SIG-M5 treated with dmso at 0.1 percent for 504 hours (cell line): Measurements from ENCODE around the gene EGFL7.

Experiments
- DNase-seq: peaks from one replicate; lab custom pipeline; 2025; ENCODE audit not compliant: unreplicated experiment; lab: John Stamatoyannopoulos, UW

Gene EGFL7

DNA sequence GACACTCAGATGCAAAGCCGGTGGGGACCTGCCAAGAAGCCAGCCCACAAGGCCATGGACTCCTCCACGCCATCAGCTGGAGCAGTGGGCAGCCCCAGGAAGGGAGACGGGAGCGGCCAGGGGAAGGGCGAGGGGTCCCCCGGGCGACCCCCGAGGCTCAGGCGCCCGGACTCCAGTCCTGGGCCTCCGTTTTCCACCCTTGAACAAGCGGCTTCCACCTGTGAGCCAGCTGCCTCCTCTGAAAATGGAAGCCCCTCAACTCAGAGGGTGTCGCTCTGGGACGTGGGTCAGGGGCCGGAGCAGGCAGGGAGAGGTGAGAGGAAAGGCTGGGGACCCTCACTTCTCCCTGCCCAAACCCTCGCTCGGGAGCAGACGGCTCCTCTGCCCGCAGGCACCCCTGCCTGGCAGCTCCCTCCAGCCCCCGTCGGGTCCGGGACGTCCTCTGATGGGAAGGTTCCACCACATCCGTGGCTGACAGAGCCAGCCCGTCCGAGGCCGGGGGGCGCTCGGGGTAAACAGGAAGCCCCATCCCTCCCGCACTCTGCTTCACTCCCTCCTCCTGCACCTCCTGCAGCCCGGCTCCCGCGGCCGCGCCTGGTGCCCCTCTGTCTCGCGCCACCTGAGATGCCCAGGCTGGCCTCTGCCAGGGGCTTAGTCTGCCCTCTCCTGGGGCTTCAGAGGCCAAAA, 3.7 kb upstream of the EGFL7 start:
- no peak for DNase-seq

DNA sequence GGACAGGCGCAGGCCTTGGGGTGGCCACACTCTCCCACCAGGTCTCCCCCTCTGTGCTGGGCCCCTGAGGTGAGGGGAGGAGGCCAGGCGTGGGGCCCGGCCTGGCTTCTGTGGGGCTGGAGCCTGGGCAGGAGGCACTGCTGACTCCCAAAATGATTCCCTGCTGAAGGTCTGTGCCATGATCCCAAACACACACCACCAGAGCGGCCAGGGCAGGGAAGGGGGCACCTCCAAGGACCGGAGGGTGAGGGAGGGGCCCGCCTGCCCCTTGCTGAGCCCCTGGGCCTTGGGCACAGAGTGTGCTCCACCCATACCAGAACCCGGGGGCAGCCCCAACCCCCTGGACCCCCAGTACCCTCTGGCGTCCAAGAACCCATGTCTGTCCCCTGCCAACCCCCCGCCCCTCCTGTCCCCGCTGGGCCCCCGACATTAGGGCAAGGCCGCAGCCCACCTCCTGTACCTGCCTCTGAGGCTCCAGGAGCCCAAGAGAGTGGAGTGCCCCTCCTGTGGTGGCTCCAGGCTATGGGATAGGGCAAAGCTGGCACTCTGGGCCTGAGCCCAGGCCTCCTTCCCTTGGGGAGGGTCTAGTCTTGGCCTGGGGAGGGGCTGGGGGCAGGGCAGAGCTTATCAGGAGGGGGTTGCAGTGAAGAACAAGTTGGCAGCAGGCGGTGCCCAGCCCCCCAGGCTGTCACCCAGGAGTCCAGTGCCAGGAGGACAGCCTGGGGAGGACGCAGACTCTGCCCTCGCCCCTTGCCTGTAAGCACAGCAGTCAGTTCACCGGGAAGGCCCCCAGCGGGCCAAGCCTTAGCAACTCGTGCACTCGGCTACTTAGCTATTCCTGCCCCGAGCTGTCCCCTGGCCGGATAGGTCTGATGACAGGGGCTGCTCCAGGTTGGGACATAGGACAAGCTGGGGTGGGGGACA, 2.6 kb upstream of the EGFL7 start:
- no peak for DNase-seq

DNA sequence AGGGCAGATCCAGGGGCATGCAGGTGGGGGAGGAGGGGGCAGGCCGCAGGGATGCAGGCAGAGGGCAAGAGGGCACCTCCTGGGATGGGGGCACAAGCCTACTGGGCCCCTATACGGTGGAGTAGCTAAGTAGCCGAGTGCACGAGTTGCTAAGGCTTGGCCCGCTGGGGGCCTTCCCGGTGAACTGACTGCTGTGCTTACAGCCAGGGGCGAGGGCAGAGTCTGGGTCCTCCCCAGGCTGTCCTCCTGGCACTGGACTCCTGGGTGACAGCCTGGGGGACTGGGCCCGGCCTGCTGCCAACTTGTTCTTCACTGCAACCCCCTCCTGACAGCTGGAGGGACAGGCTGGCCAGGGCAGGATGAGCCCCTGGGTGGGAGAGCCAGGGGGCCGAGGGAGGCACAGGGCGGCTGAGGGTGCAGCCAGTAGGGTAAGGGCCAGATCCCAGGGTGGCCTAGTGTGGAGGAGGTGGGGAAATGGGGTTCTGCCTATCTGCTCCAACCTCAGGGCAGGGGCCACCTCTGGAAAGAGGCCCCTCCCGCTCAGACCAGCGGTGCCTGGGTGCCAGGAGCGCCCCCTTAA, 1.7 kb upstream of the EGFL7 start:
- no peak for DNase-seq

DNA sequence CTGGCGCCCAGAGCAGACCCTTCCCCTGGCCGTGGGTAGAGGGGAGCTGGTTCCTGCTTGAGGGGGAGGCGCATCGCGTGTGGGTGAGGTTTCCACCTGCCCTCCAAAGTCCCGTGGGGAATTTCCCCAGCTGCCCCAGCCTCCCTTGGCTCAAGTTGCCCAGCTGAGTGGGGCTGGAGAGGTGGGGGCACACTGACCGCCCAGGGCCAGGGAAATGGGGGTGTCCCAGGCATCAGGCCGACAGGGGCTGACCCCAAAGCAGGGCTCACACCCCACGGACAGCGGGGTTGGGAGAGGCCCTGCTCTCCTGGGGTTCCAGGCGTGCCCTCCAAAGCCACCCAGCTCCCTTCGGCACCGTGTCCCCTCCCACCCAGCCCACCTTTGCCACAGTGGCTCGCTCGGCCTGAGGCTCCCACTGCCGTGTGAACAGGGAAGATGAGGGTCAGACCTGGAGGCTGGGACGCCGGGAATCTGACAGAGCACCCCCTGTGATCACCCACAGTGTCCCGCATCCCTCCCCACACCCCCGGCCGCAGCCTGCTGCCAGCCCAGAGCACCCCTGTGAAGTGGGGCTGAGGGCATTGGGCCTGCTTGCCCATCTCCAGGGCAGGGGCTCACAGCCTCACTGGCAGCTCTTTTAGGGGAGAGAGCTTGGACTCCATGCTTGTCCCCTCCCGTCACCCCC, 933 bp upstream of the EGFL7 start:
- no peak for DNase-seq

DNA sequence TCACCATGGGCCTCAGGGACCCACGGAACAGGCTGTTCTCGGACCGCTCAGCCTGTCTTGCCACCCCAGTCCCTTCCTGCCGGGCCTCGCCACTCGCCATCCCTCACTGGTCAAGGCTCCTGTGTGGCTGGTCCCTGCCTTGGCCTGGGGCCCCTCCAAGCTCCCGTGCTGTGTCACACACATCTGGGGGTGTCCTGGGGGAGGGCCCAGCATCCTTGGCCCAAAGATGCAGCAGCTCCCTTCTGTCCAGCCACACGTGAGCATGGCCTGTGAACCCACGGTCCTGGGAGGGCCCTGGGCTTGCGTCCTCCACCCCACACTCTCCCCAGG, 425 bp upstream of the EGFL7 start:
- no peak for DNase-seq

DNA sequence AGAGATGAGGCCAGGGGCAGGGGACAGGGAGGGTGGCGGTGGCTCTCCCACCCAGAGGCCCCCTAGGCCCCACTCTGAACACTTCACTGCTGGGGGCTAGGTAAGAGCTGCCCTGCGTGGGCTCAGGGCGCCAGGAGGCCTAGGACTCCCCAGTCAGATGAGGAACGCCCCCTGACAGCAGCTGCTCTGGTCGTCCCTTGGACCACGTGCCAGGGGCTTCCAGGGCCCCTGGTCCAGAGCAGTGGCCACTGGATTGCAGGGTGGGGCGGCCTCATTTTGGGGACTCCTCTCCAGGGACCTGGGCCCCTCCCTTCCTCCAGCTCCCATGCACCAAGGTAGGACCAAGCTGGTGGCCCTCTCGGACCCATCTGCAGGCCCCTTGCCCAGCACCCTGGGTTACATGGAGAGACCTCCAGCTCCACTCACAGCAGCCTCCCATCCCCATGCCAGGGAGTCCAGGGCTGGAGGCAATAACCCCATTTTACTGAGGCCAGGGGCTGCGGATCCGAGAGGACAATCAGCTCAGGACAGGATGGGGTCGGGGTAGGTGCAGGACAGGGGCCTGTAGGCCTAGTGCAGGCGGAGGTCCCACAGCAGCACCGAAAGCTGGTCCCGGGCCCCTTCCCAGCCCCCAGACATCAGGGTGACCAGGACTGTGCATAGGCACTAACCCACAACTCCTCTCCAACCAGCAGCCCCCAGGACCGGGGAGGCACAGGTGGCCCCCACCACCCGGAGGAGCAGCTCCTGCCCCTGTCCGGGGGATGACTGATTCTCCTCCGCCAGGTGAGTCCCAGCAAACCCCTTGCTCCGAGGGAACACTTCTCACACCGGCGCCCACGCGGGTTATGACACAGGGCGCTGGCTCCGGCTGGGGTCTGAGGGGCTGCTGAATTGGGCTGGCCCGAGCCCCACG, 1.5 kb downstream of the EGFL7 start:
- DNase-seq = no peak

DNA sequence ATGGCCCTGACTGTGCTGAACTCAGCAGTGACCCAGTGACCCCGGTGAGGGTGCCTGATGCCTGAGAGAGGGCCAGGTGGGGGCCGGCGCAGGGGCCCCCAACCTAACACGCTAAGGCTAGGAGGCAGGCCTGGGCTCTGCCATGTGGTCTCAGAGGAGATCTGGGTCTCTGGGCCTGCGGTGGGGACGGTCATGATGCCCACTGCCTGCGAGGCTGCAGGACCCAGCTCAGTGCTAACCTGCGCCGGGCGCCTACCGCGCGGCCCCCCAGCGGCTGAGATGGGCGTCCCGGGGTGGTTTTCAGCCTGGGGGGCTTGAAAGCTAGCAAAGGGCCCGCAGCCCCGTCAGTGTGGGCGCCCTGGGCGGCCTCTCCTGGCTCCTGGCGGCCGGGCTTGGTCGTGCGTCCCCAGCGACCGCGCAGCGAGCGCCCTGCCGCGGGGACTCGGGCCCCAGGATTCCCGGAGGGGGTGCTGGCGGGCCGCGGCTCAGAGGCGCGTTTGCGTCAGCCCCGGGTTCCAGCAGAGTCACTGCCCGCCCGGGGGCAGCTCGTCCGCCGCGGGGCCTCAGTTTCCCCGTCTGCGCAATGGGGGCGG, 2.5 kb downstream of the EGFL7 start:
- no peak for DNase-seq

DNA sequence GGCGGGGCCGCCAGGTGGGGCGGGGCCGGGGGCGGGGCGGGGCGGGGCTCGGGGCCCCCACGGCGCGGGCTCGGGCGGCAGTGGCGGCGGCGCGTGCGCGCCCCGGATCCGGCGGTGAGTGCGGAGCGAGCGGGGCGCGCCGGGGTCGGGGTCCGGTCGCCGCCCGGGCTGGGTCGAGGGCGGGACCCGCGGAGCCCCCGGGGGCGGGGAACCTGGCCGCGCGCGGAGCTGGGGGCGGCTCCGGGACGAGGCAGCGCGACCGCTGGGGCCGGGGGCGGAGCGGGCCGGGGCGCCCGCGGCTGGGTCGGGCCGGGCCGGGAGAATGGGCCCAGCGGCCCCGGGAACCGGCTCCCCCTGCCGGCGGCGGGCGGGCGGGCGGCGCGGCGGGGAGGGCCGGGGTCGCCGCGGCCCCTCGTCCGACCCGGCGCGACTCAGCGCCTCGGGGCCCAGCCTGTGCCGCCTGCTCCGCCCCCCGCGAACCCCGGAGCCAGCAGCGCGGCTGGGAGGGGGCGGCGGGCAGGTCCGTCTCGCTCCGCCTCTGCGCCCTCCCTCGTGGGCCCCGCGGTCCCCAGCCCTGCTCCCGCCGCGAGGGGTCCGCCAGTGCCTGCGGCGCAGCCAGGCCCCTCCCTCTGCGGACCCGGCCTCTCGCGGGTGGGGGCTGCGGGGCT, 3.1 kb downstream of the EGFL7 start:
- no peak for DNase-seq

DNA sequence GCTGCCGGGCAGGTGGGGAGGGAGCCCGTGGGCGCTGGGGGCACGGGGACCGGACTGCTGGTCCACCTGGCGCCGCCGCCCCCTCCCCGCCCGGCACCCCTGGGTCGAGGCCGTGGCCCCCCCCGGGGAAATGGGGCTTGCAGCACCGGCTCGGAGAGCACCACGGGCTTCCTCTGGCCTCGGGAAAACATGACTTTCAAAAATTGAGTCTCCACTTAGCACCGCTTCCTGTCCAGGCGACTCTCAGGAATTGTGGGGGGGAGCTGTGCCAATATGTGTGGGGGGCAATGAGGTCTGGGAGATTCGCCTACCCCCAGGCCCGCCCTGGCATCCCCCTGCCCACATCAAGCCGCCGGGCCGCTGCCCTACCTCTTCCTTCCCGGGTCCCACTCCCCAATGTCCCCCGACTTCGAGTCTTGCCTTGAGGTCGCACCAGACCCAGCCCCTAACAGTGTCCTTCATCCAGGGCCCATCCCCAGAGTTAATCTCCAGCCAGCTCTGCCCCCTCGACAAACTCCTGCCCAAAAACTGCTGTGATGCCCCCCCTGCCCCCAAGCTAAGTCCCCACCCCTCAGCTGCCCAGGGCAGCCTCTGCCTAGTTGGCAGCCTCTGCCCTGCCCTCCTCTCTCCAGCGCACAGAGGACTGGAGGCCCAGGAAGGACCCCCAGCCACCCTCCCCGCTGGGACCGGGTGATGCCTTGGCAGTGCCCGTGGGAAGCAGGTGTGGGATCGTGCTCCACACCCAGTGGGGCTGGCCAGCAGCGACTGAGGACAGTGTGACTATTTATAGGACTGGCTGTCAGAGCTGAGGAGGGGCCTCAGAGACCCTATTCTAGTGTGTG, 3.9 kb downstream of the EGFL7 start:
- DNase-seq = no peak

DNA sequence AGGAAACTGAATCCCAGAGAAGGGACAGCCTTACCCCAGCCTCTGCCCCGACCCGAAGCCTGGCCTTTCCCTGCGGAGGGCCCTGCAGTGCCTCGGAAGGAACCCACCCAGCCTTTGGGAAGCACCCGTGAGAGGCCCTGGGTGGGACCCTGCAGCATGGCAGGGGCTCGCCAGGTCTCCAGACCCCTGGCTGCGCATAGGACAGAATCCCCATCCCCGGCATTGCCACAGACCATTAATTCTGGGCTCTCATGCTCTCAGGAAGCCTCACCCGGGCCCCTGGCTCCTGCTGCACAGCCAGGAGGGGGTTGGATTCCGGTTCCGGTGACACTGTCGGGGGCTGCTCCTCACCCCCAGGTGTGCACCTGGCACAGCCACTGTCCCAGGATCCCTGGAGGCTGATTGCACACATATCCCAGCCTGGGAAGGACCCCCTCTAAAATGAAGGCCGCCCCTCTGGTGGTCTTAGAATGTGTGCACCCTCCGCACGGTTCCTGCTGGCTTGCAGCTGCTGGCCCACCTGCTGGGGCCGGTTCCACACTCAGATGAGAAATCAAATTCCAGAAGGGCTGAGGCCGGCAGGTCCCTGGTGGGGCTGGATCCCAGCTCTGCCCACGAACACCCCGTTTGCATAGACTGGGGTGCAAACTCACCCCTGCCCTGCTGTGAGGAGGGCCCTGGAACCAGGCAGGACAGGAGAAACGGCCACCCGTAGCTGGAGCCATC, 4.7 kb downstream of the EGFL7 start:
- DNase-seq = no peak

DNA sequence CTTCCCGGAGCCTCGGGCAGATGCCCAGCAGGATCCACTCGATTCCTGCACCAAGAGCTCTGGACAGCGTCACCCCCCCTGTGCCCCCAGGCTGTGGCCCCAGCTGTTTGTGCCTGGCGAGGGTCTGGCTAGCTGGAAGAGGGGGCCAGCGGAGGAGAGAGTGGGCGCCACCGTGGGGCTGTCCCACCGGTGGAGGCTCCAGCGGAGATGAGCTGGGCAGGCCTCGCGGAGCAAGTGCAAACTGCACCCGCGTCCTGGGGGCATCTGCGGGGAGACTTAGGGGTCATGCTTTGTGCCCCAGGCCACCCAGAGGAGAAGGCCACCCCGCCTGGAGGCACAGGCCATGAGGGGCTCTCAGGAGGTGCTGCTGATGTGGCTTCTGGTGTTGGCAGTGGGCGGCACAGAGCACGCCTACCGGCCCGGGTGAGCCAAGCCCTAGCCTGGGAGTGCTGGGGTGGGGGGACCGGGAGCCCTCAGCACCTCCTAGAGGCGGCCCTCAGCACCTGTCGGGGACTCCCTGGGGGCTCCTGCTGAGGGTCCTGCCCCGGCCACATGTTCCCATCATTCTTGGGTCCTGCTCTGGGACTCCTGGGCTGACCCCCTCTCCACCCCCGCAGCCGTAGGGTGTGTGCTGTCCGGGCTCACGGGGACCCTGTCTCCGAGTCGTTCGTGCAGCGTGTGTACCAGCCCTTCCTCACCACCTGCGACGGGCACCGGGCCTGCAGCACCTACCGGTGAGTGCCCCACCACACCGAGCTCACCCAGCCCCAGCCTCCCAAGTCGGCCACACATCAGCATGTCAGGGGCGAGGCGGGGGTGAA, 5.4 kb downstream of the EGFL7 start:
- DNase-seq = no peak

DNA sequence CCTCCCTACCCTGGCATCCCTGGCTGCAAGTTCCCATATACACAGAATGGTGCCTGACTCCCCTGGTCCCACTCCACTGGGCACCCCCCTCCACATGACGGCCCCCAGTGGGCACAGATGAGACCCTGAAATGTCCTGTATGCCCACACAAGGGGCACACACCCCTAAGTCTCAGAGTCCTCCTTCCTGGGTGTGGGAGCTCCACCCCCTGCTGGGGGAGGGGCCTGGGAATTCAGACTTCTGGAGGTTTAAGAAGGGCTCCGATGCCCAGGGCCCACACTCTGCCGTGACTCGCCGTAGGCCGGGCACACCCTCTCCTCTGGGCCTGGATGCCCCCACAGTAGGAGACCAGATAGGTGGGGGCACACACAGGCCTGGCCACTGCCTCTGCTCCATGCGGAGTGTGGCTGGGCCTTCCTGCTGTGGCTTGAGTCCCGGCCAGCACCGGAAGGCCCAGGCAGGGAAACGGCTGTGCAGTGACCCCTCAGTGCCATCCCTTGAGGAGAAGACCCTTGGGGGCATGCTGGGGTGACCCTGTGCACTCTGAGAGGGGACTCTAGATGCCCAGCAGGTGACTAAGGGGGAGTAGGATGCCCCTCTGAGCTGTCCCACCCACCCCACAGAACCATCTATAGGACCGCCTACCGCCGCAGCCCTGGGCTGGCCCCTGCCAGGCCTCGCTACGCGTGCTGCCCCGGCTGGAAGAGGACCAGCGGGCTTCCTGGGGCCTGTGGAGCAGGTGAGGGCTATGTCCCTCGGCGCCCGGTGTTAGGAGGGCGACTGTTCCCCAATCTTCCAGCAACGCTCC, 6.5 kb downstream of the EGFL7 start:
- no peak for DNase-seq

DNA sequence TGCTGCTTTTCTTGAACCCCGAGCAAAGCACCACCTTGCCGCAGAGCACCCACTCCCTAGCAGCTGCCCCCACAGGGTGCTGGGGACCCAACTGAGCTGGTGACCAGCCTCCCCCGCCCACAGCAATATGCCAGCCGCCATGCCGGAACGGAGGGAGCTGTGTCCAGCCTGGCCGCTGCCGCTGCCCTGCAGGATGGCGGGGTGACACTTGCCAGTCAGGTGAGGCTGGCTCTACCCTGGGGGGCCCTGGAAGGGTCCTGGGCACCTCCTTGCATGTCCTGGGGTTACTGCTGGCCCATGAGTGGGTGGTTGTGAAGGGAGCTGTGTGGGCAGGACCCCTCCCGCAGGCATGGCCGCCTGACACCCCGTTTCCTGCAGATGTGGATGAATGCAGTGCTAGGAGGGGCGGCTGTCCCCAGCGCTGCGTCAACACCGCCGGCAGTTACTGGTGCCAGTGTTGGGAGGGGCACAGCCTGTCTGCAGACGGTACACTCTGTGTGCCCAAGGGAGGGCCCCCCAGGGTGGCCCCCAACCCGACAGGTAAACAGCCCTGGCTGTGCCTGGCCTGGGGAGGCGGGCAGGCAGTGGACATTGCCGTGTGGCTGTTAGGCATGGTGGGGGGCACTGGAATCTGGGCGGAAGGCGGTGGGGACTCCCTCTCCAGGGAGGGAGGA, 7.2 kb downstream of the EGFL7 start:
- DNase-seq = no peak

DNA sequence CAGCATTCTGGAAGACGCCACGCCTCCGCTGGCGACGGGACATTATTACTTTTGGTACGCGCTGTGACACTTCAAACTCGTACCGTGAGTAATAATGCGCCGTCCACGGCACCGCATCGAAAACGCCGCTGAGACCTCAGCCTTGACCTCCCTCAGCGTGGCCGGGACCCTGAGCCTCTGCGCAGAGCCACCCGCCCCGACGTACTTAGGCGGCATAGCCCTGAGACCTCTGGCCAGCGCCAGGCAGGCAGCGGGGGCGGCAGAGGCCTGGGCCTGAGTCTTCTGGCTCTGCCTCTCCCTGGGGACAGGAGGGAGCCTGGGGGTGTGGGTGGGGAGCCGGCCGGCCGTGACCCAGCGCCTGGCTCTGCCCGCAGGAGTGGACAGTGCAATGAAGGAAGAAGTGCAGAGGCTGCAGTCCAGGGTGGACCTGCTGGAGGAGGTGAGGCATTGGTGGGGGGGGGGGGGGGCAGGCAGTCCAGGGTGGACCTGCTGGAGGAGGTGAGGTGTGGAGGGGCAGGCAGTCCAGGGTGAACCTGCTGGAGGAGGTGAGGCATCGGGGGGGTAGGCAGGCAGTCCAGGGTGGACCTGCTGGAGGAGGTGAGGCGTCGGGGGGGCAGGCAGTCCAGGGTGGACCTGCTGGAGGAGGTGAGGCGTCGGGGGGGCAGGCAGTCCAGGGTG, 8.0 kb downstream of the EGFL7 start:
- no peak for DNase-seq

DNA sequence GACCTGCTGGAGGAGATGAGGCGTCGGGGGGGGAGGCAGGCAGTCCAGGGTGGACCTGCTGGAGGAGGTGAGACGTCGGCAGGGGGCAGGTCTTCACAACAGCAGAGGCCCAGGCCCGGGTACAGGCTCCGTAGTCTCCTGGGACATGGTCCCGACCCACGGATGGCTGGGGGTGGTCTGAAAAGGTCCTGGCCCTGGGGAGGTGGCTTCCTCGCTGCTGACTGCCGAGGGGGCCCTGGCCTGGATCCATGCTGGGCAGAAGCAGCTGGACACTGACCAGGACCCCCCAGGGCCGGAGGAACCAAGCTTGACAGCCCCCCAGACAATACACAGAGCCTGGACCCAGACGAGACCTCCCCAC, 8.5 kb downstream of the EGFL7 start:
- DNase-seq = no peak
